Endothelial cell (in vitro differentiated cells): ENCODE results near the gene TEX50. TPM values are rescaled to one million over a fixed set of nuclear protein-coding genes. Genes with fewer than 3 reads are reported as not detected.
"Not testable (repeated sequence)": the region's sequence is repeated elsewhere in the genome, so short reads cannot be mapped to it uniquely, and the experiment has no call there.

Source experiments
- DNase-seq: peaks from one replicate; pipeline ENCODE4 v3.0.0; 2021; ENCODE audit warnings: low spot score
- H3K27ac Mint-ChIP-seq: one replicate; pipeline ENCODE4 v1.8.0; 2021; ENCODE audit warnings: mixed read lengths, inconsistent platforms; ENCODE audit not compliant: unreplicated experiment
- H3K27me3 Mint-ChIP-seq: one replicate; pipeline ENCODE4 v1.8.0; 2021; ENCODE audit warnings: mild to moderate bottlenecking, moderate library complexity, mixed read lengths, inconsistent platforms; ENCODE audit not compliant: unreplicated experiment
- H3K36me3 Mint-ChIP-seq: one replicate; pipeline ENCODE4 v1.8.0; 2021; ENCODE audit warnings: mild to moderate bottlenecking, low read depth, mixed read lengths, inconsistent platforms; ENCODE audit not compliant: unreplicated experiment
- H3K4me1 Mint-ChIP-seq: one replicate; pipeline ENCODE4 v1.8.0; 2021; ENCODE audit warnings: mild to moderate bottlenecking, mixed read lengths, inconsistent platforms; ENCODE audit not compliant: unreplicated experiment
- H3K4me3 Mint-ChIP-seq: one replicate; pipeline ENCODE4 v1.8.0; 2021; ENCODE audit warnings: mild to moderate bottlenecking, mixed read lengths, inconsistent platforms; ENCODE audit not compliant: unreplicated experiment
- H3K9me3 Mint-ChIP-seq: one replicate; pipeline ENCODE4 v1.8.0; 2021; ENCODE audit warnings: mixed read lengths, inconsistent platforms; ENCODE audit not compliant: unreplicated experiment
- total RNA-seq: library from RNA; stranded (reverse); fragmentation: NEBNext Ultra II Directional; extraction: Animal tissue kit (Norgen Biotek cat#: 25700); gene quantifications from one replicate; pipeline ENCODE4 v1.2.1, GENCODE V29; 2021; ENCODE audit not compliant: unreplicated experiment
- TF ChIP-seq, protein P1 (sequence below): fragments of 200-600 bp; sonication (generic); IDR thresholded peaks from one replicate; pipeline ENCODE4 v1.5.0; 2021; ENCODE audit warnings: antibody characterized with exemption; ENCODE audit not compliant: unreplicated experiment

The TEX50 gene
- total RNA-seq, 1 donor from 2014 or later: not detected

DNA sequence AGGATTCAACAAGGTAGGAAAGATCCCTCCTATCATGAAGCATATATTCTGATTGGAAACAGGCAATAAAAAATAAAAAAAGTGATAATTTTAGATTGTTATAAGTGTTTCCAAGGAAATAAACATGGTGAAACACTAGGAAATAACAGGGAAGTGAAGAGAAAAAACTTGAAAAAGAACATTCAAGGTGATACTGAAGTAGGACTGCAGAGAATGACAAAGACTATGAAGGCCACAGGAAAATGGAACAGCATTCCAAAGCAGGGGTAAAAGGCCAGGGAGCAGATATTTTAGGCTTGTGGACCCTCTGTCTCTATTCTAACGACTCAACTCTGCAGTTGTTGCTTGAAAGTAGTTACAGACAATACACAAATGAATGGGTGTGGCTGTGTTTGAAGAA is 26.6 kb downstream of the TEX50 start:
- Mint-ChIP-seq H3K27ac (no peak overlapping the region), H3K9me3 (no peaks in the 10 kb centered on the region), H3K36me3 (no peaks in the 10 kb centered on the region), H3K27me3 (no peaks in the 10 kb centered on the region), H3K4me1 (no peaks in the 10 kb centered on the region), H3K4me3 (no peak overlapping the region)
- TF ChIP-seq, protein P1, sequence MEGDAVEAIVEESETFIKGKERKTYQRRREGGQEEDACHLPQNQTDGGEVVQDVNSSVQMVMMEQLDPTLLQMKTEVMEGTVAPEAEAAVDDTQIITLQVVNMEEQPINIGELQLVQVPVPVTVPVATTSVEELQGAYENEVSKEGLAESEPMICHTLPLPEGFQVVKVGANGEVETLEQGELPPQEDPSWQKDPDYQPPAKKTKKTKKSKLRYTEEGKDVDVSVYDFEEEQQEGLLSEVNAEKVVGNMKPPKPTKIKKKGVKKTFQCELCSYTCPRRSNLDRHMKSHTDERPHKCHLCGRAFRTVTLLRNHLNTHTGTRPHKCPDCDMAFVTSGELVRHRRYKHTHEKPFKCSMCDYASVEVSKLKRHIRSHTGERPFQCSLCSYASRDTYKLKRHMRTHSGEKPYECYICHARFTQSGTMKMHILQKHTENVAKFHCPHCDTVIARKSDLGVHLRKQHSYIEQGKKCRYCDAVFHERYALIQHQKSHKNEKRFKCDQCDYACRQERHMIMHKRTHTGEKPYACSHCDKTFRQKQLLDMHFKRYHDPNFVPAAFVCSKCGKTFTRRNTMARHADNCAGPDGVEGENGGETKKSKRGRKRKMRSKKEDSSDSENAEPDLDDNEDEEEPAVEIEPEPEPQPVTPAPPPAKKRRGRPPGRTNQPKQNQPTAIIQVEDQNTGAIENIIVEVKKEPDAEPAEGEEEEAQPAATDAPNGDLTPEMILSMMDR: no peak
- DNase-seq: no peak

DNA sequence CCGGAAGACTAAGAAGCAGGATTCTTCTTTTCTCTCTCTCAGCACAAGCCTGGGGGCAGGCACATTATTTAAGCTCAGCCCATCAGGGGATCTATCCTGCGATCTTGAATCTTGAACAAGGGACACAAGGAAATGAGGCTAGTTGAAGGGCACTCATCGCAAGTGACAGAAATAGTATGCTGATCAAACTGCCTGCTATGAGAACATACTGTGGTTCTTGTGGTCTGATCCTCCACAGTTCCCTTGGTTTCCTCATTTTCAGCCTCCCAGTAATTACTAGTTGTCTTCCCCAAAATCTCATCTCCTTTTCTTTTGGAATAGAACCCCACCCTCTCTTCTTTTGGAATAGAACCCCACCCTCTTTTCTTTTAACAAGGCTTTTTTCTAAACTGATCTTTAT is 28.0 kb downstream of the TEX50 start:
- TF ChIP-seq, protein P1: no peak
- Mint-ChIP-seq H3K27me3 (no peaks in the 10 kb centered on the region), H3K4me1 (no peaks in the 10 kb centered on the region), H3K36me3 (no peaks in the 10 kb centered on the region), H3K27ac (no peak overlapping the region), H3K4me3 (no peak overlapping the region), H3K9me3 (no peaks in the 10 kb centered on the region)
- no peak for DNase-seq

DNA sequence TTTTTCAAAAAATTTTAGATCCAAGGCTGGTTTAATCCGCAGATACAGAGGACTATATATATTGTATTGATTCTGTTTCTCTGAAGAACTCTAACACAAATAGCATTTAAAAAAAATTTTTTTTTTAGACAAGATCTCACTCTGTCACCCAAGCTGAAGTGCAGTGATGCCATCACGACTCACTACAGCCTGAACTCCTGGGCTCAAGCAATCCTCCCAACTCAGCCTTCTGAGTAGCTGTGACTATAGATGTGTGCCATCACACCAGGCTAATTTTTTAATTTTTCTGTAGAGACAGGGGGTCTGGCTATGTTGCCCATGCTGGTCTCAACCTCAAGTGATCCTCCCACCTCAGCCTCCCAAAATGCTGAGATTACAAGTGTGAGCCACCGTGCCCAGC is 31.5 kb downstream of the TEX50 start:
- Mint-ChIP-seq H3K27me3 (no peaks in the 10 kb centered on the region), H3K36me3 (peaks cover 3% of the 10 kb centered on the region), H3K4me1 (peaks cover 8% of the 10 kb centered on the region), H3K9me3 (no peaks in the 10 kb centered on the region), H3K4me3 (no peak overlapping the region), H3K27ac (no peak overlapping the region)
- TF ChIP-seq, protein P1: no peak
- DNase-seq: no peak

DNA sequence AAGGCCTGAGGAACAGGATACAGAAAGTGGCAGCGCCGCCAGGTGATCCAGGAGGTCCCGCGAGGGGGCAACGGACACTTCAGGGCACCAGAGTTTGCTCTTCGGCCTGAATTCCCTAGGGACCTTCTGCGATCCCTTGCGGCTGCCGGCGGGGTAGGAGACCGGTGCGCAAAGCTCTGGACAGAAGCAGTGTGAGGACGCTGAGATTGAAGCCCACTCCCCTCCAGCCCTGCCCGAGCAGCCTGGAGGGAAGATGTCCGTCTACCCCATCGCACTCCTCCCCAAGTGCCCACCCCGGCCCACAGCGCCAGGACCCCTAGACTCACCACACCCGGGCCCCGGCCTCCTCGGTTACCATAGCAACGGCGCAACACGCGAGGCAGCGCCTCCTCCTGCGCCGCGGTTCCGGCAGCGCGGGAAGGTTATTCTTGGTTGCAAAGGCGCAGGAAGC is 34.4 kb downstream of the TEX50 start, which contains the start of gene ANKRD45:
Gene ANKRD45, minus strand, starts transcription at position 361 of the 451 bp plus-strand sequence. CDS start 10,433 bp downstream, outside the sequence.
- H3K4me1 Mint-ChIP-seq: peaks cover 8% of the 10 kb centered on the region
- peak within 1 kb of the TSS; percentile 91 for H3K27ac Mint-ChIP-seq
- TF ChIP-seq, protein P1: no peak
- peak; percentile 84 for DNase-seq
- peak within 1 kb of the TSS; percentile 89 for H3K4me3 Mint-ChIP-seq
- no peaks in the 10 kb centered on the region for H3K9me3 Mint-ChIP-seq
- no peaks in the 10 kb centered on the region for H3K27me3 Mint-ChIP-seq
- peaks cover 3% of the 10 kb centered on the region for H3K36me3 Mint-ChIP-seq

DNA sequence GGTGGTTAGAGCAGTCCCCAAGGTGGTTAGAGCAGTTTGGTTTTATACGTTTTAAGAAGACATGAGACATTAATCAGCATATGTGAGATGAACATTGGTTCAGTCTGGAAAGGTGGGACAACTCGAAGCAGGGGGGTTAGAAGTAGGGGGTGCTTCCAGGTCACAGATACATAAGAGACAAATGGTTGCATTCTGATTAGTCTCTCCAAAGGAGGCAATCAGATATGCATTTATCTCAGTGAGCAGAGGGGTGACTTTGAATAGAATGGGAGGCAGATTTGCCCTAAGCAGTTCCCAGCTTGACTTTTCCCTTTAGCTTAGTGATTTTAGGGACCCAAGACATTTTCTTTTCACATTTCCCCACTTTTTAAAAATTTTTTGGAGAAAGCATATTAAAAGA is 39.4 kb downstream of the TEX50 start:
- H3K36me3 Mint-ChIP-seq, DNase-seq, H3K9me3 Mint-ChIP-seq, H3K4me1 Mint-ChIP-seq, H3K27ac Mint-ChIP-seq, H3K4me3 Mint-ChIP-seq, H3K27me3 Mint-ChIP-seq: not testable (repeated sequence)

DNA sequence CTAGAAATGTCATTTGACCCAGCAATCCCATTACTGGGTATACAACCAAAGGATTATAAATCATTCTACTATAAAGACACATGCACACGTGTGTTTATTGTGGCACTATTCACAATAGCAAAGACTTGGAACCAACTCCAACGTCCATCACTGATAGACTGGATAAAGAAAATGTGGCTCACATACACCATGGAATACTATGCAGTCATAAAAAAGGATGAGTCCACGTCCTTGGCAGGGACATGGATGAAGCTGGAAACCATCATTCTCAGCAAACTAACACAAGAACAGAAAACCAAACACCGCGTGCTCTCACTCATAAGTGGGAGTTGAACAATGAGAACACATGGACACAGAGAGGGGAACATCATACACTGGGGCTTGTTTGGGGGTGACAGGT is 45.0 kb downstream of the TEX50 start:
- not testable (repeated sequence) for H3K4me3 Mint-ChIP-seq, H3K4me1 Mint-ChIP-seq, H3K36me3 Mint-ChIP-seq, H3K27ac Mint-ChIP-seq, H3K9me3 Mint-ChIP-seq, DNase-seq, H3K27me3 Mint-ChIP-seq
